Activated naive CD4-positive, alpha-beta T cell treated with anti-CD3 and anti-CD28 coated beads for 36 hours (primary cell): Measurements from ENCODE around the gene FAM169A. TPM values are rescaled to one million over a fixed set of nuclear protein-coding genes. Genes with fewer than 3 reads are reported as not detected.
"Not testable (repeated sequence)": the region's sequence is repeated elsewhere in the genome, so short reads cannot be mapped to it uniquely, and the experiment has no call there.

ENCODE experiments used
- CTCF ChIA-PET: fragments of 350-600 bp; sonication (Branson Sonifier 250); formaldehyde crosslinking; loops from one replicate; lab custom pipeline; 2021; ENCODE audit warnings: antibody characterized with exemption; lab: Charles Lee
- DNase-seq: peaks from one replicate; pipeline ENCODE4 v3.0.0-alpha.2; 2020
- H3K27ac Mint-ChIP-seq: one replicate; pipeline ENCODE4 v1.8.0; 2021; ENCODE audit warnings: mild to moderate bottlenecking, mixed read lengths
- H3K27me3 Mint-ChIP-seq: one replicate; pipeline ENCODE4 v1.8.0; 2021; ENCODE audit warnings: low read depth, mixed read lengths
- H3K36me3 Mint-ChIP-seq: one replicate; pipeline ENCODE4 v1.8.0; 2021; ENCODE audit warnings: low read depth, mixed read lengths
- H3K4me1 Mint-ChIP-seq: one replicate; pipeline ENCODE4 v1.8.0; 2021; ENCODE audit warnings: low read depth, mixed read lengths
- H3K4me3 Mint-ChIP-seq: one replicate; pipeline ENCODE4 v1.8.0; 2021; ENCODE audit warnings: mild to moderate bottlenecking, moderate library complexity, mixed read lengths
- H3K9me3 Mint-ChIP-seq: one replicate; pipeline ENCODE4 v1.8.0; 2021; ENCODE audit warnings: mixed read lengths
- intact Hi-C: fragments of 100-400 bp; cut with micrococcal nuclease; formaldehyde crosslinking; loops from one replicate; pipeline ENCODE4 v1.15.1; 2023
- total RNA-seq, 2 experiments: library from RNA; stranded (reverse); gene quantifications; one replicate each; pipeline ENCODE4 v1.2.3, GENCODE V29; 2021

The FAM169A gene
- total RNA-seq, 2 experiments from 2014 or later: 9.3 to 10.7 TPM

- DNase-seq: no peak
- no peaks in the 10 kb centered on the region for H3K4me1 Mint-ChIP-seq
- intact Hi-C loops: no loop called here
- CTCF ChIA-PET: no interaction called here
- no peaks in the 10 kb centered on the region for H3K27me3 Mint-ChIP-seq
- H3K9me3 Mint-ChIP-seq: no peaks in the 10 kb centered on the region
- no peak overlapping the region for H3K4me3 Mint-ChIP-seq
- no peak overlapping the region for H3K27ac Mint-ChIP-seq
- peaks cover 2% of the 10 kb centered on the region for H3K36me3 Mint-ChIP-seq
Observed at GRCh38 chr5:74829413-74829812, 36.8 kb downstream of the FAM169A start.

GRCh38 chr5:74822288-74822687 is 43.9 kb downstream of the FAM169A start:
- H3K4me3 Mint-ChIP-seq: no peak overlapping the region
- H3K27ac Mint-ChIP-seq: no peak overlapping the region
- CTCF ChIA-PET: no interaction called here
- peaks cover 3% of the 10 kb centered on the region for H3K4me1 Mint-ChIP-seq
- intact Hi-C loops: no loop called here
- H3K9me3 Mint-ChIP-seq: no peaks in the 10 kb centered on the region
- no peaks in the 10 kb centered on the region for H3K27me3 Mint-ChIP-seq
- no peak for DNase-seq
- H3K36me3 Mint-ChIP-seq: peaks cover 2% of the 10 kb centered on the region

- intact Hi-C loops: no loop called here
- DNase-seq: no peak
- Mint-ChIP-seq H3K4me1 (peaks cover 17% of the 10 kb centered on the region), H3K27ac (no peak overlapping the region), H3K27me3 (no peaks in the 10 kb centered on the region), H3K36me3 (peaks cover 10% of the 10 kb centered on the region), H3K9me3 (no peaks in the 10 kb centered on the region), H3K4me3 (no peak overlapping the region)
- CTCF ChIA-PET: no interaction called here
Observed at GRCh38 chr5:74816875-74817274, 49.3 kb downstream of the FAM169A start.

- Mint-ChIP-seq H3K9me3 (no peaks in the 10 kb centered on the region), H3K36me3 (peaks cover 10% of the 10 kb centered on the region), H3K4me1 (peaks cover 3% of the 10 kb centered on the region), H3K4me3 (no peak overlapping the region), H3K27ac (no peak overlapping the region), H3K27me3 (no peaks in the 10 kb centered on the region)
- intact Hi-C loops: no loop called here
- DNase-seq: no peak
- CTCF ChIA-PET: no interaction called here
Observed at GRCh38 chr5:74810915-74811314, 55.3 kb downstream of the FAM169A start.

- no peak overlapping the region for H3K4me3 Mint-ChIP-seq
- no peaks in the 10 kb centered on the region for H3K27me3 Mint-ChIP-seq
- peaks cover 15% of the 10 kb centered on the region for H3K36me3 Mint-ChIP-seq
- no peak overlapping the region for H3K27ac Mint-ChIP-seq
- CTCF ChIA-PET: no interaction called here
- intact Hi-C loops: no loop called here
- H3K9me3 Mint-ChIP-seq: no peaks in the 10 kb centered on the region
- DNase-seq: no peak
- no peaks in the 10 kb centered on the region for H3K4me1 Mint-ChIP-seq
Observed at GRCh38 chr5:74801941-74802340, 64.2 kb downstream of the FAM169A start.

GRCh38 chr5:74801197-74801596 is 65.0 kb downstream of the FAM169A start:
- no peaks in the 10 kb centered on the region for H3K9me3 Mint-ChIP-seq
- H3K27ac Mint-ChIP-seq: no peak overlapping the region
- peaks cover 15% of the 10 kb centered on the region for H3K36me3 Mint-ChIP-seq
- DNase-seq: no peak
- H3K4me1 Mint-ChIP-seq: no peaks in the 10 kb centered on the region
- no peak overlapping the region for H3K4me3 Mint-ChIP-seq
- no peaks in the 10 kb centered on the region for H3K27me3 Mint-ChIP-seq
- CTCF ChIA-PET: no interaction called here
- intact Hi-C loops: no loop called here

- Mint-ChIP-seq H3K27me3 (no peaks in the 10 kb centered on the region), H3K36me3 (peaks cover 17% of the 10 kb centered on the region), H3K4me1 (no peaks in the 10 kb centered on the region), H3K4me3 (no peak overlapping the region), H3K9me3 (no peaks in the 10 kb centered on the region), H3K27ac (no peak overlapping the region)
- intact Hi-C loops: no loop called here
- CTCF ChIA-PET: no interaction called here
- no peak for DNase-seq
Observed at GRCh38 chr5:74798977-74799911, 66.9 kb downstream of the FAM169A start.

- H3K4me1 Mint-ChIP-seq, H3K27me3 Mint-ChIP-seq, H3K4me3 Mint-ChIP-seq, DNase-seq, CTCF ChIA-PET, H3K9me3 Mint-ChIP-seq, intact Hi-C loops: not testable (repeated sequence)
- peak overlapping the region; percentile 11 for H3K27ac Mint-ChIP-seq
- peaks cover 24% of the 10 kb centered on the region for H3K36me3 Mint-ChIP-seq
Observed at GRCh38 chr5:74791669-74792068, 74.5 kb downstream of the FAM169A start.

GRCh38 chr5:74787424-74787823 is 78.8 kb downstream of the FAM169A start:
- no peak for DNase-seq
- intact Hi-C loops: no loop called here
- Mint-ChIP-seq H3K4me3 (no peak overlapping the region), H3K27ac (no peak overlapping the region), H3K4me1 (no peaks in the 10 kb centered on the region), H3K27me3 (no peaks in the 10 kb centered on the region), H3K9me3 (no peaks in the 10 kb centered on the region), H3K36me3 (peaks cover 18% of the 10 kb centered on the region)
- CTCF ChIA-PET: interaction anchor here (0.6 to 1.5 kb wide), 2 partner anchors 71 to 132 kb away, joined by 3 to 5 read pairs; no protein-coding TSS in a partner anchor

- CTCF ChIA-PET: interaction anchor here (0.6 to 1.5 kb wide), 2 partner anchors 72 to 132 kb away, joined by 3 to 5 read pairs; no protein-coding TSS in a partner anchor
- H3K4me1 Mint-ChIP-seq: no peaks in the 10 kb centered on the region
- no peak for DNase-seq
- no peak overlapping the region for H3K4me3 Mint-ChIP-seq
- H3K27ac Mint-ChIP-seq: no peak overlapping the region
- intact Hi-C loops: no loop called here
- no peaks in the 10 kb centered on the region for H3K9me3 Mint-ChIP-seq
- no peaks in the 10 kb centered on the region for H3K27me3 Mint-ChIP-seq
- peaks cover 17% of the 10 kb centered on the region for H3K36me3 Mint-ChIP-seq
Observed at GRCh38 chr5:74786851-74787250, 79.3 kb downstream of the FAM169A start.

- Mint-ChIP-seq H3K4me1 (no peaks in the 10 kb centered on the region), H3K27ac (no peak overlapping the region), H3K27me3 (no peaks in the 10 kb centered on the region), H3K36me3 (peaks cover 7% of the 10 kb centered on the region), H3K4me3 (no peak overlapping the region), H3K9me3 (no peaks in the 10 kb centered on the region)
- DNase-seq: no peak
- CTCF ChIA-PET: interaction anchor here (0.8 kb wide), 1 partner anchor 11 kb away, joined by 3 read pairs; the partner anchor contains the start of genes GFM2 and NSA2
- intact Hi-C loops: no loop called here
Observed at GRCh38 chr5:74778609-74779008, 87.6 kb downstream of the FAM169A start.

GRCh38 chr5:74772359-74772758 is 93.8 kb downstream of the FAM169A start:
- H3K4me1 Mint-ChIP-seq: peaks cover 16% of the 10 kb centered on the region
- H3K4me3 Mint-ChIP-seq: no peak overlapping the region
- CTCF ChIA-PET: no interaction called here
- no peaks in the 10 kb centered on the region for H3K27me3 Mint-ChIP-seq
- H3K36me3 Mint-ChIP-seq: peaks cover 22% of the 10 kb centered on the region
- H3K27ac Mint-ChIP-seq: peak overlapping the region; percentile 56
- no peak for DNase-seq
- no peaks in the 10 kb centered on the region for H3K9me3 Mint-ChIP-seq
- intact Hi-C loops: no loop called here

GRCh38 chr5:74767579-74767913 is 98.6 kb downstream of the FAM169A start:
- peak overlapping the region; percentile 93 for H3K27ac Mint-ChIP-seq
- H3K27me3 Mint-ChIP-seq: no peaks in the 10 kb centered on the region
- peaks cover 36% of the 10 kb centered on the region for H3K4me1 Mint-ChIP-seq
- intact Hi-C loops: loop anchor here (1.0 to 5.0 kb wide), 10 partner anchors 83 to 1410 kb away; partner anchors contain the start of genes ANKRA2, BTF3, CERT1 and FAM169A
- no peaks in the 10 kb centered on the region for H3K9me3 Mint-ChIP-seq
- CTCF ChIA-PET: interaction anchor here (1.0 kb wide), 1 partner anchor 11 kb away, joined by 3 read pairs; no protein-coding TSS in a partner anchor
- H3K4me3 Mint-ChIP-seq: peak overlapping the region; percentile 99
- DNase-seq: peak; percentile 10
- H3K36me3 Mint-ChIP-seq: peaks cover 23% of the 10 kb centered on the region
